ENCODE results near the gene CLGN. TPM values are rescaled to one million over a fixed set of nuclear protein-coding genes. Genes with fewer than 3 reads are reported as not detected.
"Not testable (repeated sequence)": the region's sequence is repeated elsewhere in the genome, so short reads cannot be mapped to it uniquely, and the experiment has no call there.

CLGN gene
- total and polyA plus RNA-seq, 2 of the 13 experiments (the other 11 are each of a cell fraction or from before 2014, with no cell fraction given): 7.2 to 17.0 TPM

DNA sequence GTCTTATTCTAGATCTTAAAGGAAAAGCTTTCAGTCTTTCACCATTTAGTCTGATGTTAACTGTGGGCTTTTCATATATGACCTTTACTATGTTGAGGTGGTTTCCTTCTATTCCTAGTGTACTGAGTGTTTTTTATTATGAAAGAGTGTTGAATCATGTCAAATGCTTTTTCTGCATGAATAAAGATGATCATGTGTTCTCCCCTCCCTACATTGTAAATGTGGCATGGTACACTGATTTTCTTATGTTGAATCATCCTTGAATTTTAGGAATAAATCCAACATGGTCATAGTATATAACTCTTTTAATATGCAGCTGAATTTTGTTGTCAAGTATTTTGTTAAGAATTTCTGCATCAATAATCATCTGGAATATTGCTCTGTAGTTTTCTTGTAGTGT lies 4.3 kb downstream of the CLGN start (continued):
- TF ChIP-seq, protein P1, sequence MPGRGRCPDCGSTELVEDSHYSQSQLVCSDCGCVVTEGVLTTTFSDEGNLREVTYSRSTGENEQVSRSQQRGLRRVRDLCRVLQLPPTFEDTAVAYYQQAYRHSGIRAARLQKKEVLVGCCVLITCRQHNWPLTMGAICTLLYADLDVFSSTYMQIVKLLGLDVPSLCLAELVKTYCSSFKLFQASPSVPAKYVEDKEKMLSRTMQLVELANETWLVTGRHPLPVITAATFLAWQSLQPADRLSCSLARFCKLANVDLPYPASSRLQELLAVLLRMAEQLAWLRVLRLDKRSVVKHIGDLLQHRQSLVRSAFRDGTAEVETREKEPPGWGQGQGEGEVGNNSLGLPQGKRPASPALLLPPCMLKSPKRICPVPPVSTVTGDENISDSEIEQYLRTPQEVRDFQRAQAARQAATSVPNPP (CRISPR knock-in tag; IDR thresholded peaks at IDR 0.05): no peak
- TF ChIP-seq IRX3 (CRISPR knock-in tag; IDR thresholded peaks at IDR 0.05; ENCODE audit: borderline replicate concordance, low read depth) (no peak), MAFK (conservative IDR thresholded peaks at IDR 0.05 in 1 of 2, IDR thresholded peaks at IDR 0.05 in 1 of 2; ENCODE audit: low read length in 2 of 2) (no peak), BRCA1 (CRISPR knock-in tag; IDR thresholded peaks at IDR 0.05) (no peak), CENPX (CRISPR knock-in tag; IDR thresholded peaks at IDR 0.05) (no peak), PLRG1 (conservative IDR thresholded peaks at IDR 0.05) (no peak), FOXK1 (CRISPR knock-in tag; IDR thresholded peaks at IDR 0.05; ENCODE audit: borderline replicate concordance, low read depth) (no peak), ZBTB1 (CRISPR knock-in tag; IDR thresholded peaks at IDR 0.05; ENCODE audit: borderline replicate concordance) (no peak), SNAI1 (CRISPR knock-in tag; IDR thresholded peaks at IDR 0.05; ENCODE audit: borderline replicate concordance) (no peak)
- TF ChIP-seq, protein P2, sequence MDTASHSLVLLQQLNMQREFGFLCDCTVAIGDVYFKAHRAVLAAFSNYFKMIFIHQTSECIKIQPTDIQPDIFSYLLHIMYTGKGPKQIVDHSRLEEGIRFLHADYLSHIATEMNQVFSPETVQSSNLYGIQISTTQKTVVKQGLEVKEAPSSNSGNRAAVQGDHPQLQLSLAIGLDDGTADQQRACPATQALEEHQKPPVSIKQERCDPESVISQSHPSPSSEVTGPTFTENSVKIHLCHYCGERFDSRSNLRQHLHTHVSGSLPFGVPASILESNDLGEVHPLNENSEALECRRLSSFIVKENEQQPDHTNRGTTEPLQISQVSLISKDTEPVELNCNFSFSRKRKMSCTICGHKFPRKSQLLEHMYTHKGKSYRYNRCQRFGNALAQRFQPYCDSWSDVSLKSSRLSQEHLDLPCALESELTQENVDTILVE (CRISPR knock-in tag; IDR thresholded peaks at IDR 0.05): no peak

DNA sequence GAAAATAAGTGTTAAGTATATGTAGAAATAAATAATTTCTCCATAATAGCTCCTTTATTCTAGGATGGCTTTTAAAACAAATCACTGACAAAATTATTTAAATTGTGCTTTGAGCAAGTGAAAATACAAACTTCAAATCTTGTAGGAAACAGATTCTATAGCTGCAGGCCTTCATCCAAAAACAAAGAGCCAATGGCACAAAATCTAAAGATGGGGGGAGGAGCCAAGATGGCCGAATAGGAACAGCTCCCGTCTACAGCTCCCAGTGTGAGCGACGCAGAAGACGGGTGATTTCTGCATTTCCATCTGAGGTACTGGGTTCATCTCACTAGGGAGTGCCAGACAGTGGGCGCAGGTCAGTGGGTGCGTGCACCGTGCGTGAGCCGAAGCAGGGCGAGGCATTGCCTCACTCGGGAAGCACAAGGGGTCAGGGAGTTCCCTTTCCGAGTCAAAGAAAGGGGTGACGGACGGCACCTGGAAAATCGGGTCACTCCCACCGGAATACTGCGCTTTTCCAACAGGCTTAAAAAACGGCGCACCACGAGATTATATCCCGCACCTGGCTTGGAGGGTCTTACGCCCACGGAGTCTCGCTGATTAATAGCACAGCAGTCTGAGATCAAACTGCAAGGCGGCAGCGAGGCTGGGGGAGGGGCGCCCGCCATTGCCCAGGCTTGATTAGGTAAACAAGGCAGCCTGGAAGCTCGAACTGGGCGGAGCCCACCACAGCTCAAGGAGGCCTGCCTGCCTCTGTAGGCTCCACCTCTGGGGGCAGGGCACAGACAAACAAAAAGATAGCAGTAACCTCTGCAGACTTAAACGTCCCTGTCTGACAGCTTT lies 14.1 kb downstream of the CLGN start:
- BruUV-seq (replicated peaks); FAIRE-seq; H3K27ac ChIP-seq (ENCODE audit: extremely low read length, insufficient read depth, low read length); H3K27me3 ChIP-seq (ENCODE audit: control insufficient read depth in 1 of 2, insufficient read depth in 2 of 2, low read length in 2 of 2); H2AFZ ChIP-seq (ENCODE audit: low read length); H3K9ac ChIP-seq (ENCODE audit: insufficient read depth, low read depth, low read length); H3K79me2 ChIP-seq (ENCODE audit: insufficient read depth, low read length); intact Hi-C loops (cut with micrococcal nuclease; ENCODE audit: unreplicated experiment); H4K20me1 ChIP-seq (ENCODE audit: insufficient read depth, low read length); H3K36me3 ChIP-seq (replicated peaks in 1 of 2; ENCODE audit: control insufficient read depth in 1 of 2, insufficient read depth in 2 of 2, low read length in 2 of 2); CTCF ChIA-PET (ENCODE audit: low intra/inter-chr PET ratio, low total read pairs); H3K4me1 ChIP-seq (ENCODE audit: insufficient read depth, low read length); POLR2A ChIA-PET; H3K9me3 ChIP-seq (ENCODE audit: low read length); H3K4me2 ChIP-seq (ENCODE audit: low read depth, low read length); ATAC-seq; H3K4me3 ChIP-seq (replicated peaks in 1 of 3; ENCODE audit: insufficient read depth in 1 of 3, low read depth in 2 of 3, low read length in 3 of 3); DNase-seq (ENCODE audit: low spot score); in situ Hi-C loops (cut with HindIII; ENCODE audit: extremely low pct_ligation_motif_present, low pct_unique_long_range_greater_than_20kb); TF ChIP-seq FOXA1 (IDR thresholded peaks at IDR 0.05): not testable (repeated sequence)
- TF ChIP-seq, protein P3, sequence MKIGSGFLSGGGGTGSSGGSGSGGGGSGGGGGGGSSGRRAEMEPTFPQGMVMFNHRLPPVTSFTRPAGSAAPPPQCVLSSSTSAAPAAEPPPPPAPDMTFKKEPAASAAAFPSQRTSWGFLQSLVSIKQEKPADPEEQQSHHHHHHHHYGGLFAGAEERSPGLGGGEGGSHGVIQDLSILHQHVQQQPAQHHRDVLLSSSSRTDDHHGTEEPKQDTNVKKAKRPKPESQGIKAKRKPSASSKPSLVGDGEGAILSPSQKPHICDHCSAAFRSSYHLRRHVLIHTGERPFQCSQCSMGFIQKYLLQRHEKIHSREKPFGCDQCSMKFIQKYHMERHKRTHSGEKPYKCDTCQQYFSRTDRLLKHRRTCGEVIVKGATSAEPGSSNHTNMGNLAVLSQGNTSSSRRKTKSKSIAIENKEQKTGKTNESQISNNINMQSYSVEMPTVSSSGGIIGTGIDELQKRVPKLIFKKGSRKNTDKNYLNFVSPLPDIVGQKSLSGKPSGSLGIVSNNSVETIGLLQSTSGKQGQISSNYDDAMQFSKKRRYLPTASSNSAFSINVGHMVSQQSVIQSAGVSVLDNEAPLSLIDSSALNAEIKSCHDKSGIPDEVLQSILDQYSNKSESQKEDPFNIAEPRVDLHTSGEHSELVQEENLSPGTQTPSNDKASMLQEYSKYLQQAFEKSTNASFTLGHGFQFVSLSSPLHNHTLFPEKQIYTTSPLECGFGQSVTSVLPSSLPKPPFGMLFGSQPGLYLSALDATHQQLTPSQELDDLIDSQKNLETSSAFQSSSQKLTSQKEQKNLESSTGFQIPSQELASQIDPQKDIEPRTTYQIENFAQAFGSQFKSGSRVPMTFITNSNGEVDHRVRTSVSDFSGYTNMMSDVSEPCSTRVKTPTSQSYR (CRISPR knock-in tag; IDR thresholded peaks at IDR 0.05; ENCODE audit: borderline replicate concordance): peak; percentile 34; the same call in 1 of the 2 replicates
- TF ChIP-seq FOXA1 (CRISPR knock-in tag; IDR thresholded peaks at IDR 0.05): 0 out of 2 replicates have a peak, but pooled peaks have one; percentile 16
- 91% methylated on average over 20 of the region's 32 CpGs for WGBS (ENCODE audit: low lambda C conversion rate)
